RPMI8226 (cell line): ENCODE measurements around the gene RRAGD.
A peak's percentile ranks its signal among the peaks of the same experiment; 100 is the strongest.

Experiments
- DNase-seq: peaks from one replicate; pipeline ENCODE4 v3.0.0-alpha.2; 2015

The RRAGD gene

DNA sequence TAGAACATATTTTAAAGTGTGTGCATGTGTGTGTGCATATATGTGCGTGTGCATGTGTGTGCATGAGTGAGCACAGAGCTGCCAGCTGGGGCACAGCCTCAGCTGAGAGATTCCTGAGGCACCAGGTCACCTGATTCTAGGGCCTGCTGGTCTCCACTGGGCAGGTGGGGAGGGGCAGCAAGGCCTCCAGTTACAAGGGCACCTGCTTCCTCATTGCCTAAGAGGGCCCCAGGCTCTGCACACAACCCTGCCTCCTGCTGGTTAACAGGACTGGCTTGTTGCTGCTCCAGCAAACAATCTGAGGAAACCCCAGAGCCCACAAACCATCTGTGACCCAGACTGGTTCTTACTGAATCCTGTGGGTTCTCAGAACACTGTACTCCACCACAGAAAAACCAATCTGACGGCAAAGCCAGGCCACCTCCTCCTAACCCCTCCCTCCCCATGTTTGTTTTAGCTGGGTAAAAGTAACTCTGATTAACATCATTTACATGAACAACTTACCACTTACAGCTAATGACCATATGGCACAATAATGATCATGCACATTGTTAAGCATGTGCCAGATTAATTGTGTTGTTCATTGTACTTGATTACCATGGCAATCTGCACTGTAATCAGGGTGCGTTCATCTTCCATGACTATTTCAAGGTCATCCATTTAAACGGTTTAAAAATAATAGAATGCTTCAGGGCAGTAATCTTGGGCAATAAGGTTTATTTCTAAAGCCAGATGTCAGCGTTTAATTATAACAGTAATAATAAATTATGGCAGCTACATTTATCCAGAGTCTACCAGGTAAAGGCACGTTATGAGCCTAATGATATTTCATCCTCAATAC is 36.4 kb downstream of the RRAGD start:
- peak; percentile 83 for DNase-seq

DNA sequence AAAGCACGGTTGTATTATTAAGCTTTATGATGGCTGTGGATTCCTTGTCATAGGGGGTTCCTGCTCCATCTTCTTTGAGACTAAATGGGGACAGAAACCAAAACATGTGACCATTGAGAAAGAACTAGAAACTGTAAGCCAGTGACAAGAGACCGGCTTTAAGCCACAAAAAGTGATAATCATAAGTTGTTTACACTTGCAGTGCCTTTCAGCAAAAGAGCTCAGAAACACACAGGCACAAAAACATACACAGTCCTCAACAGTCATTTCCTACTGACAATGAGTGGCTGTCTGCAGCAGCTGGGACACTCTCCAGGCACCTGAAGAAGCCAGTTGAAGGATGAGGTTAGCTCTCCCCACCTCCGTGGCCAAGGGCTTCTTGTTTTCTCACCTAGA is 39.6 kb downstream of the RRAGD start:
- DNase-seq, result peak; percentile 41

DNA sequence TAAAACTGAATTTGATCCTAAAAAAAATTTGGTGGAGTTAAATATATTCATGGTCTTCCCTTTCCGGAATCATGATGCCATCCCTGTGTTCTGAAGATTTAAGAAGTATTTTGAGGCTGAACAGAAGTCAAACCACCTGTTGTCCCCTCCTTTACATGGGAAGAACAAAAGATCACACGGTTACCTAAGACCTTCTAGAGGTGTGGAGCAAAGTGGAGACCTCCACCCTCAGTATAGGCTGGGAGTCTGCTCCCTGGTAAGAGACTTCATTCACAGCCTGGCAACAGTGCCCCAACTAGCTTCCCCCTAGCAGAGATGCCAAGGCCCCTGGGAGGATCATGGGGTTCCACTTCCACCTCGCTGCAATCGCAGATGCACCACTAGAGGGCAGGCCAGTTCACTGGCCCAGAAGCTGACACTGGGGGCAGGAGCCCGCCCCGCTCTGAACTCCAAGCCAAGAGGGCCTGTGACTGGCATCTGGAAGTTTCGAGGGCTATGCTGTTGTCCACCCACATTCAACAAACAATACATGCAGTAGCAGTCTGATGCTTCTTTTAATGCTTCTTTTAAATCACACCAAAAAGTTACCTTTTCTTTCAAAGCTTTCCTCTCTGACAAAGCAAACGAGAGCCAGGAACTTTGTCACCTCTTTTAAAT is 40.1 kb downstream of the RRAGD start:
- DNase-seq, result peak; percentile 82

DNA sequence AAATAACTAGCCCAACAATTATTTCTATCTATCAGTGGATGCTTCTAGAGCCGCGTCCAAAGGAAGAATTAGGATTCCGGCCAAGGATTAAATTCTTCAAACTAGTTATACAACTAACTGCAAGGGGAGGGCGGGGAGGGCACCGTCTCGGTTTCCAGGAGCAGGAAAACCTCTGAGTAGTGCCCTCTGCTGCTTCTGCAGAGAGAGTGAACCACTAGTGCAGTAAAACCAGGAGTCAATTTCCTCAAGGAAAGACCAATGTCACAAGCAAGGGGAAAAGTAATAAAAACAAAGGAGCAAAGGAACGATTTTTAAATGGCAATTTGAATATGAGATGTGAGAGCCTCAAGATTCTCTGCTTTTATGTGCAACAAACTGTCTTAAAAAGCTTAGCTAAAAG is 43.1 kb downstream of the RRAGD start:
- DNase-seq, result peak; percentile 27

DNA sequence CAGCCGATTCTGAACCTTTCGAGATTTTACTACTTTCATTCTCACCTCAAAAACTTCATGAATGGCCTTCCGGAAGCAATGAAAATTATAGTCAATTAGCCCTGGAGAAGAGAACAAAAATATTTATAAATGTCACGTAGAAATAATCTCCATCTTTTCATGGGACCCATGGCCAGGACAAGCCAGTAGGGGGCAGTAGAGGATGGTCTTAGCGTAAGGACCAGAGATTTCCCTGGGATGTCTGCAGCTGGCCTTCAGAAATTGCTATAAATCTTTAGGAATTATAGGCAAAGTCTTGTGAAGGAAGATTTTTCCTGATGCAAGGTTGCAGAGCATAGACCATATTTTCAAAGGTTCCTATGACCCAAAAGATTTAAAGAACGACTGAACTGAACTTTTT is 44.0 kb downstream of the RRAGD start:
- peak; percentile 51 for DNase-seq

DNA sequence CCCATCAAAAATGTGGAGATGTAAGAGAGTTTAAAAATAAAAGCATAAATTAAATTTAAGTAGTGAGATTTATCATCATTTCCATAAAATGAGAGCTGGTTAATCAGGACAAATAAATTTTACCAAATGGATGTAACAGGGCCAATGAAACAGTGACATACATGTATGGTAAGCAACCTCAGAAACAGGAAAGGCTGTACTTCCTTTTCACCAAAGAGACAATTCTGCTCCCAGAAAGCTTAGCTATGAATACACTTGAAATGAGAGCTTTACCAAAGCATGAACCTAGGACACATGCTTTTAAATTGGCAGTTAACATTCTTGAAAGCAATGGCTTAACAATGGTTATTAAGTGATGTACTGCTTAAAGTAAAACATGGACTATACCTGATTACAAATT is 47.5 kb downstream of the RRAGD start:
- no peak for DNase-seq

DNA sequence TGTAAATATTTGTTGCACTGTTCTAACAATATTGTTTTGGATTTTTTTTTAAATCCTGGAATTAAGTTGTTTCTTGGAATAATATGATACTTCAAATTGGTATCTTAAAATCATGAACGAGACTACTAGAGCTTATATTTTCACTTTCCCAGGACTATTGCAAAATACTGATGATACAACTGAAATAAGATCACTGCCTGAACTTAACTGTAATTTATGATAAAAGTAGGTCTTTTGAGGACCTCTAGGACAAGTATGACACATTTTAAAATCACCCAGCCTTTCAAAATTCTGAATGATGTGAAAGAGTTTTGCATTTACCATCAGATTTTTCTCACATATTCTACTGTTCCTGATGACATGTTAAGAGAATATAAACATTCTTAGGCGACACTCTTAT is 50.9 kb downstream of the RRAGD start:
- no peak for DNase-seq

DNA sequence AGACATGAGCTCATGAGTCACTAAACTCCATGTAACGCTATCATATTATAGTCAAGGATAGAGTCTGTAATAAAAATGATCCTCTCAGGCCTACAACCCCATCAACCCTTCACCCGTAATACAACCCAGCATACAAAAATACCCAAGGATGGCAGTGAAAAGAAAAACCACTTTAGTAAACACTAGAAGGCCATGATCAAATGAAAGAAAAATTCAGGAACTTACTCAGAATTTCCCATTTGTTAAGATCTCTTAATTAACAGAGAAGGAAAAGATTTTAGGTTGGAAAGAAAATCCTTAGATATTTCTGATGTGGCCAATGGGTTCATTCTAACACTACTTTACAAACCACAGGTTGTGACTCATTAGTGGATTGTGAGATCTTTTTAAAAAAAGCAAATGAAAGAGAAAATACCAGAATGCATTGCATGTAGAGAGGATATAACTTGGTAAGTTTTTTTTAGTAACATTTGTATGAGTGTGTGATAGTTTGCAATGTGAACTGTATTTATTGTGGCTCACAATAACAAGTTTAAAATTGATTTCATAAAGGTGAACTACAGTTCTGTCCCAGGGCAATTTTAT is 51.6 kb downstream of the RRAGD start:
- no peak for DNase-seq

DNA sequence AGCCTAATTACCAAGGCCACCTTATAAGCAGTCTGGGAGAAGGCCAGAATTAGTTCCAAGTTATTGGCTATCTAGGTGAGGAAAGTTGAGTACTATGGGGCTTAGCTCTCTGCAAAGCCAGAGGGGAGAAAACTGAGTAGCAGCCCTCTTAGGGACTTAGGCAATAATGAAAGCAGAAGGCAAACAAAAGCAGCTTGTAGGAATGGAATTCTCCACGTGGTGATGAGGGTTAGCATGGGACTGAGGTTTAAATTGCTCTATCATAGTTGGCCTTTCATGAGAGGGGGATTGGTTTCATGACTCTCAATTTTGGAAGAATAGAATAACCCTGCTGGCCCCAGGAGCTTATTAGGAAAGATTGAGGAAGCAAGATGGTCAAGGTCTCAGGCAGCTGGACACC is 52.5 kb downstream of the RRAGD start:
- DNase-seq, result no peak

DNA sequence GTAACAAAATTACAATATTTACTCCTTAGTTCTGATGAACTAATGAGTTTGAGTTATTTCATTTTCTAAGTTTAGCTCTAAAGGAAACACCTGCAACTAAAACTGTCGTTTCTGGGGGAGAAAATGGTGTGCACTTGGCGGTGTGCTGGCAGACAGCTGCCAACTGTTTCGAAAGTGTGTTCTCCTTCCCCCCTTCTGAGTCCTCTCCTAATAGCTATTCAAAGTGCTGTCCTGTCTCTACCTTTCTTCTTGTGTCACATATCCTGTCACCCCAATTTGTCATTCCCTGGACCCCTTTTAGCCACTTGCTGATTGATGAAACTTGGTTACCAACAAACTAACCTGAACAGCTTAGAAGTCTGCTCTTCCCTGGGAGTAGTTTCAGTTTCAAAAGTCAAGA is 54.7 kb downstream of the RRAGD start:
- peak; percentile 87 for DNase-seq

DNA sequence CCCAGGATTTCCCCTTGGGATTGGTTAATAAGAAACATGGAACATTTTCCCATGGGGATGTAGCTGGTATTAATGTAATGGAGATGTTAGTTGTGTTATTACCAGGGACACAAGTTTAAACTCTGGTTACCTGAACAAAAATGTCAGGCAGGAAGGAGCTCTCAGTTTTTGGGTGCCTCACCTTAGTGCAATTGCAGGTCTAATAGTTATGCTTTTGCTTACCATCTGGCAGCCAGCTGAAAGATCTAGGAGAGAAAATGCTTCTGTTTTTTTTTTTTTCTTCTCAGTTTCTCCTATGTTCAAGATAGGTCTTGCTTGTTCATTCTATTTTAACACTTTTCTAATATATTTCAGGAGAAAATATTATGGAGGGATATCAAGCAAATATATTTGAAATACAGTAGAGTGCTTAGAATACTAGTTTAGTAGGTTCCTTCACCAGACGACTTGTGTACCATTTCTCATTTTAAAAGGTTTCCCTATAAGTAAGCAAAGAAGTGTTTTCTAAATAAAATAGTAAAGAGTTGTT is 55.4 kb downstream of the RRAGD start:
- DNase-seq, result peak; percentile 70

DNA sequence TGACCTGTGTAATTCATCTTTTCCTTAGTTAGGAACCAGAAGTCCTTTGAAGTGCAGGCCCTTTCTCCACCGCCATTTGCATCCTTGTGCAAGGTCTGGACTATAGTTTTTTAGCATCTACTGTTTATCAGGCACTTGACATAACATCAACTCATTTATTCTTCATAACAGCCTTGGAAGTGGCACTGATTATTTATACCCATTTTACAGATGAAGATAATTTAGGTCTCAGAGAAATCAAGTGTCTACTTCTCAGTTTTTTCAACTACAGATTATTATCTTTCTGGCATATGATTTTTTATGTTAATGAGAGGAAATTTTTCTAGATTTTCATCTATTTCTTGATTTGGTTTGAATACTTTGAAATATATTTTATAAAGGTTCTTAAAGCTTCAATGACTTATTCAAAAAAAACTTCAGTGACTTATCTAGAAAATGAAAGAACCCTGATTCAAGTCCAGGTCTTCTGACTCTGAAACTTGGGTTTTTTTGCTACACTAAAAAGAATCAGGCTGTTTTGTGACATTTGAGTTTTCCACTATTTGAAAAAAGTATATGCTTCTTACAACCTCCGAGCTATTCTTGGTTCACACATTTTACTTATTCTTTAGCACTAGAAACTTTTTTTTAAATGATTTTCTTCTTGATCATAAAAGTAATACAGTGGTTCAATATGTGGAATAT is 56.4 kb downstream of the RRAGD start:
- DNase-seq, result no peak

DNA sequence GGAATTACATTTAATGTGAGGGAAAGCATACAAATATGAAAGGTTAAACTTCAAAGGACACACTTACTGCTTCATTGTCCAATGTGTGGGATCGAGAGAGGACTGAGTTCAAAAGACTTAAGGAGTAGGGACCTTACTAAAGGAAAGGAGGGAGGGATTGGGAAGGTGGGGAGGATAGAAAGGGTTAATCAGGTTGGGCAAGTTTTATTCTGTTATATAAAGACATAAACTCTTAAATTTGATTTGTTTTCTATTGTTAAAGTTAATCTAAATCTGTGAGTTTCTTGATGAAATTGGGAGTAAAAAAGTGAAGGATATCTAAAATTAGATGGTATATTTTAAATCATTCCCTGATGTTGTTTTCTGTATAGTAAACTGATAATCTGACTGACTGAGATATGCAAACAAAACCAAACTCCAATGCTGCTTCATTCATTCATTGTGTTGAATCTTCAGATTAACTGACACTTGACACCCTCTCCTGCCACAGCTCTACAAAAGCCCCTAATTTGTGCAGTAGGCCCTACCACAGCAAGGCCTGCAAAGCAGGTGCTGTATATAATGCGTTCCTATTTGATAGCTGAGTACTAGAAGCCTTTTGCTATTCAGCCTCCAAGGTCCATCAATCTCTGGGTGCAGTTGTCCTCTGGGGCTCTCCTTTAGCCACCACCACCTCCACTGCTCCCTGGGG is 58.2 kb downstream of the RRAGD start:
- peak; percentile 38 for DNase-seq

DNA sequence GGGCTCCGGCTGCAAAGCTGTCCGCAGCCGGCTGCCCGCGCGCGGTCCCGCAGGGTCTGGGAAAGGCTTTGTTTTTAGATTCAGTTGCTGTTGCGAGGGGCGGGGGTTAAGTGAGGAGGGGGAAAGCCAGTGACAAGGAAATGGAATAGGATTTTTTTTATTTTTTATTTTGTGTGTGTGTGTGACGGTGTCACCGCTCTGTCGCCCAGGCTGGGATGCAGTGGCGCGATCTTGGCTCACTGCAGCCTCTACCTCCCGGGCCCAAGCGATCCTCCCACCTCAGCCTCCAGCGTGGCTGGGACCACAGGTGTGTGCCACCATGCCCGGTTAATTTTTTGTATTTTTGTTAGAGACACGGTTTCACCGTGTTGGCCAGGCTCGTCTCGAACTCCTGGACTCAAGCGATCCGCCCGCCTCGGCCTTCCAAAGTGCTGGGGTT is 58.9 kb downstream of the RRAGD start:
- DNase-seq, result peak; percentile 47

DNA sequence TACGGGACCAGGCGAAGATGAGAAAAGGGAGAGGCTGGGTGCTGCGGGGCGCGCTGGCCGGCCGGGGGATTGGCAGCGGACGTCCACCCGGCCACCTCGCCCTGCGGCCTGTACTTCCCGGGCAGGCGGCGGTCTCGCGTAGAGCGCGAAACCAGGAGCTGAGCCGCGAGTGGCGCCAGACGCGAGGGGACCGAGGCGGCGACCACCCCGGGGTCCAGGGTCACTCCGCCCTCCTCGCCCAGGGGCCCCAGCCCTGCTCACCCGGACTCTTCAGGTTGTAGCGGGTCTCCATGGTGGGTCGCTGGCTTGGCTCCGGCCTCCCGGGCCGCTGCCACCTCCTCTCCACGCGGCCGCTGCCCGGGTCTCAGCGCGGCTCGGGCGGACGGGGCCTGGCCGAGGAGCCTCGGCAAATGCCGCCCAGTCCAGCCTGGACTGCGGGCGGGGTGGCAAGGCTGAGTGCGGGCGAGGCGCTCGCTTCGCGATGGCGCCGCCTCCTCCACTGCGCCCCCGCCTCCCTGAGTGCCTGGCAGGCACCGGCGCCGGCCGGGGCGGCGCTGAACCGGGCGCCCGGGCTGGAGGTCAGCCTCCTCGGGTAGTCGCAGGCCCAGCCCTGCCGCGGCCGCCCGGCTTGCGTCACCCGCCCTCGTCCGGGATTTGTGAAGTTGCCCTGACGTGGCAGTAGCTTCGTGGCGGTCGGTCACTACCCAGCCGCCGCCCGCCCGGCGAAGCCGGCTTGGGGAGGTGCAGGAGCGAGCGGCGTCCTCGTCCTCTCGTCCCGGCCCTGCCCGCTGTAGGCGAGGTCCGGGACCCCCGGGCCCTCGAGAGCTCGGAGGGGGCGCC is 59.6 kb downstream of the RRAGD start, which contains the start of gene UBE2J1:
Gene UBE2J1 (minus strand): TSS at position 445 of the 840 bp plus-strand sequence. CDS start 153 bp downstream, at position 292.
- peak; percentile 62 for DNase-seq

DNA sequence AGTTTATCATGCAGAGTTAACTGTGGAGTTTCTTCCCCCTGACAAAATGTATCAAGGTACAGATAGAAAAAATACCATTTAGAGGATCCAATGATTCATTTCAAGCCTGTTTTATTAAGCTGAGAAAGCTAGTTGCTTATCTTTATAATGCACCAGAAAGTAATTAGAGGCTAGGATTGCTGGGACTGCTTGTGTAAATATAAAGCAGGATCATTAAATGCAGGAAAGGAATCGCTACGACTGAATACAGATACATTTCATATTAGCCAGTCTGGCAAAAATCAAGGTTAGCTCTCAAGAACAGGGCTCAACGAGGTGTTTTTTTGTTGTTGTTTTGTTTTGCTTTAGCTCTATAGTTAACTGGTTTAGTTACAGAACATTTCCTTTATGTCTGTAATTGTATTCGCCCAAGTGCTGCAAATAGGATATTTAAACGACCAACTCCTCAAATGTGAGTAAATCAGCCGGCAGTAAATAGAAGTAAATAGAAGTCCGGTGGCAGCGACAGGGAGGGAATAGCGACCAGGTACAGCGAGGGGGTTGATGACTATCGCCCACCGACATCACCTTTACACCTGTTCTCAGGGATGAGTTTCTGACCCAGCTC is 60.3 kb downstream of the RRAGD start:
- no peak for DNase-seq

DNA sequence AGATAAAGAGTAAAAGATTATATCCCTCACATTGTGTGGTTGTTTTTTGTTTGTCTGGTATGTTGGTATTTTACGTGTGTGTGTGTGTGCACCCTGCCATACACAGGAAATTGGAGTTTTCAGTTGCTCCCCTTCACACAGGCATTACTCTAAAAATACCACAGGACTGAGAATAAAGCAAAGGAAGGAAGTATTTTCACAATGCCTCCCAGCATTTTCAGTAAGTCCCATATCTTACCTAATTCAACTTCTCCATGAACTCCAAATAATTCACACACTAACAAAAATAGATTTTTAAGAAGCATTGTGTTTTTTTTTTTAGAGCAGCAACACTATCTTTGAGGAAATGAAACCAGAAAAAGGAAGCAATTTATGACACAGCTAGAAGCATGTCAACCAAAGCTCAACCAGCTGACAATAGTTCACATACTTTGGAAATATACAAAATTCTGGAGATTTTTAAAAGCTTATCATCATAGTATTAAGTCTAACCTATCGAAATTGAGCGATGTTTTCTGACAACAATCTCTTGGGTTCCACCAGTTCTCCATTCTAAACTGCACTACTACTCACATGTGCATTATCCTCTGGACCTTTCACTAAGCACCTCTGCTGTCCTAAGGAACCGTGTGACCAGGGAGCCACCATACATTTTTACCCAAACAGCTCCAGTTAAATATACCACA is 61.6 kb downstream of the RRAGD start:
- peak; percentile 29 for DNase-seq

DNA sequence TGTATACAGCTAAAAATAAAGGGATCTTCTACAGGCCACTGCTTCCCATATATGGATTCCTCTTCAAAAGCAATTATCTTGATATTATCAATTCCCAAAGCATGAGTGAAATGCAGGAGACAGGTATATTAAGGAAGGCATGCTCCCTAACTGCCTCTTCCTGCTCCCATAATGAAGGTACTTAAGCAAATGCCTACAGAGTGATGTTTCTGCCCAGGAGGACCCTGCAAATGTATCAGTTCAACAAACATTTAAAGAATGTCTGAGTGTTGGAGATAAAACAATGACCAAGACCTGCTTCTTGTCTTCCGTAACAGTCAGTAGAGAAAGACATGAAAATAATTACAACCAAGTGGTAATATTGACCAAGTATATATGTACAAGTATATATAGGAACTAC is 63.7 kb downstream of the RRAGD start:
- no peak for DNase-seq

DNA sequence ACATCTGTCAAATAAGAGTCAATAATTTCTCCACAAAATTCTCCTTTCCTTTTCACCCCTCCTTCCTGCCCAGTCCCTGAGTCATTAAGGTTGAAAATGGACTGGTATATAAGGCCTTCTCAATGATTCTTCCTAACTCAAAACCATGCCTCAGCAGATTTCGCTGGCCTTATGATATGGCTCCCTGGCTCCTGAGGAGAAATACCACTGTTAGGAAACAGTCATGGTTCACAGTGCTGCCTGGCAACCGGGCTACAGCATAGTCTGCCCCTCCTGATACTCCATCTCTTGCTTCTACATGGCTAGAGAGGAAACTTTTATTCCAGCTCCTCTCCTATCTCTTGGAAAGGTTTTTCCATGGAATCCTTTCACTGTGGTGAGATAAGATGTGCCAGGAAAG is 64.2 kb downstream of the RRAGD start:
- peak; percentile 45 for DNase-seq

DNA sequence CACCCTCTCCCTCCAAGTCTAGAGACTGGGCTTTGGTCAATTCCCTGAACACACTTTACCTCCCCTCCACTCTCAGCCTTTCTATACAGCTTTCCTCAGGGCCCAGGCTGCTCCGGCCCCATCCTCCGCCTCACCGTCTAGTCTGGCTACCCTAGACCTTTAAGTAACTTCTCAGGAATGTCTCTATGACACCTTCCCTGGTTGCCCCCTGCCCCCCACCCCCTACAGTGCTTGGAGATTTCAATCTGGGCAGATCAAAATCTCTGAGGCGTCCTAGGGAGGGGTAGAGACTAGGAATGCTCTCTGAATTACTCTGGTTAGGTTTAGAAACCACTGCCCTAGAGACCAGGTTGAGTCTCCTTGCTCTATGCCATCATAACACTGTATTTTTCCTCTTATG is 65.6 kb downstream of the RRAGD start:
- no peak for DNase-seq
